Activated naive CD8-positive, alpha-beta T cell treated with anti-CD3 and anti-CD28 coated beads, Interleukin-2, amount 10 ng/mL, durations not matched to agents 7 days and 5 days (primary cell): ENCODE results near the gene CRABP1. TPM values are rescaled to one million over a fixed set of nuclear protein-coding genes. Genes with fewer than 3 reads are reported as not detected.

Experiments
- ATAC-seq: fragments of 150-1000 bp; cut with Tn5 transposase; one replicate; pipeline ENCODE4 v1.10.0; 2021; ENCODE audit warnings: low read depth, moderate library complexity
- POLR2A ChIA-PET: fragments of 350-600 bp; sonication (Branson Sonifier 250); formaldehyde crosslinking; loops from one replicate; lab custom pipeline; 2021; ENCODE audit warnings: antibody characterized with exemption; lab: Charles Lee
- DNase-seq: peaks from one replicate; pipeline ENCODE4 v3.0.0; 2021
- H3K27ac Mint-ChIP-seq: one replicate; pipeline ENCODE4 v1.8.0; 2022; ENCODE audit warnings: mild to moderate bottlenecking, mixed read lengths
- H3K27me3 Mint-ChIP-seq: one replicate; pipeline ENCODE4 v1.8.0; 2022; ENCODE audit warnings: mild to moderate bottlenecking, moderate library complexity, mixed read lengths
- H3K36me3 Mint-ChIP-seq: one replicate; pipeline ENCODE4 v1.8.0; 2021; ENCODE audit warnings: mild to moderate bottlenecking, mixed read lengths
- H3K4me1 Mint-ChIP-seq: one replicate; pipeline ENCODE4 v1.8.0; 2021; ENCODE audit warnings: mixed read lengths
- H3K4me3 Mint-ChIP-seq: one replicate; pipeline ENCODE4 v1.8.0; 2022; ENCODE audit warnings: mild to moderate bottlenecking, moderate library complexity, mixed read lengths
- H3K9me3 Mint-ChIP-seq: one replicate; pipeline ENCODE4 v1.8.0; 2021; ENCODE audit warnings: mixed read lengths
- total RNA-seq, 2 experiments: library from RNA; stranded (reverse); gene quantifications; one replicate each; pipeline ENCODE4 v1.2.3, GENCODE V29; 2021

CRABP1 gene
- total RNA-seq, 2 experiments from 2014 or later = not detected

- ATAC-seq (no peak), DNase-seq (no peak)
- H3K4me1 Mint-ChIP-seq = no peaks in the 10 kb centered on the region
- POLR2A ChIA-PET = no interaction called here
- H3K27ac Mint-ChIP-seq = no peak overlapping the region
- no peaks in the 10 kb centered on the region for H3K9me3 Mint-ChIP-seq
- peaks cover 12% of the 10 kb centered on the region for H3K27me3 Mint-ChIP-seq
- no peak overlapping the region for H3K4me3 Mint-ChIP-seq
- no peaks in the 10 kb centered on the region for H3K36me3 Mint-ChIP-seq
Measured at GRCh38 chr15:78322243-78322642, 17.9 kb upstream of the CRABP1 start.

- Mint-ChIP-seq H3K4me3 (no peak overlapping the region), H3K9me3 (no peaks in the 10 kb centered on the region), H3K36me3 (no peaks in the 10 kb centered on the region), H3K27me3 (peaks cover 12% of the 10 kb centered on the region), H3K4me1 (no peaks in the 10 kb centered on the region), H3K27ac (no peak overlapping the region)
- ATAC-seq = no peak
- POLR2A ChIA-PET = no interaction called here
- no peak for DNase-seq
Measured at GRCh38 chr15:78322724-78323521, 17.2 kb upstream of the CRABP1 start.

- peaks cover 12% of the 10 kb centered on the region for H3K27me3 Mint-ChIP-seq
- no peak overlapping the region for H3K27ac Mint-ChIP-seq
- H3K36me3 Mint-ChIP-seq = no peaks in the 10 kb centered on the region
- POLR2A ChIA-PET = no interaction called here
- no peaks in the 10 kb centered on the region for H3K9me3 Mint-ChIP-seq
- no peak overlapping the region for H3K4me3 Mint-ChIP-seq
- no peak for DNase-seq
- no peaks in the 10 kb centered on the region for H3K4me1 Mint-ChIP-seq
- ATAC-seq = no peak
Measured at GRCh38 chr15:78323693-78324092, 16.5 kb upstream of the CRABP1 start.

- H3K9me3 Mint-ChIP-seq = no peaks in the 10 kb centered on the region
- no peak for DNase-seq
- H3K4me1 Mint-ChIP-seq = no peaks in the 10 kb centered on the region
- H3K36me3 Mint-ChIP-seq = no peaks in the 10 kb centered on the region
- H3K27ac Mint-ChIP-seq = no peak overlapping the region
- ATAC-seq = no peak
- peaks cover 12% of the 10 kb centered on the region for H3K27me3 Mint-ChIP-seq
- POLR2A ChIA-PET = no interaction called here
- no peak overlapping the region for H3K4me3 Mint-ChIP-seq
Measured at GRCh38 chr15:78324144-78324543, 16.0 kb upstream of the CRABP1 start.

GRCh38 chr15:78325092-78325843, 14.9 kb upstream of the CRABP1 start:
- POLR2A ChIA-PET = no interaction called here
- ATAC-seq (no peak), DNase-seq (no peak)
- no peaks in the 10 kb centered on the region for H3K36me3 Mint-ChIP-seq
- H3K27me3 Mint-ChIP-seq = peaks cover 10% of the 10 kb centered on the region
- no peaks in the 10 kb centered on the region for H3K4me1 Mint-ChIP-seq
- H3K9me3 Mint-ChIP-seq = no peaks in the 10 kb centered on the region
- H3K4me3 Mint-ChIP-seq = no peak overlapping the region
- no peak overlapping the region for H3K27ac Mint-ChIP-seq

DNA sequence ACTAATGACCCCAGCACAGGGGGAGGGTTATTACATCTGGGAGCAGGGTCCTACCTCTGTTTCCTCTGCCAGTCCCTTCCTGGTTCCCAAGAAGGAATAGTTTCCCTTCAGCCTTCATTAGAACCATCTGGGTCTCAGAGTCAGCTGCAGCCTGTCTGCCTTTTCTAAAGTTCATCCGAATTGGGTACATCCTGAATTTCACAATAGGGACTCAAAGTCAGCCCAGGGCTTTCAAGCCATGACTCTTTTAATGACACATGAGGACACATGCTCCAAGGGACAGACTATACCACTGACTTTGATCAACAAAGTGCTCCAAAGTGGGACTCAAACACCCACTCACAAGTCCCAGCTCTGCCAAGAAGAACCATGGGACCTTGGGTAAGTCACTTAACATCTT, 12.7 kb upstream of the CRABP1 start:
- POLR2A ChIA-PET = no interaction called here
- Mint-ChIP-seq H3K27ac (no peak overlapping the region), H3K4me1 (no peaks in the 10 kb centered on the region), H3K9me3 (no peaks in the 10 kb centered on the region), H3K27me3 (peaks cover 13% of the 10 kb centered on the region), H3K36me3 (no peaks in the 10 kb centered on the region), H3K4me3 (no peak overlapping the region)
- no peak for ATAC-seq
- no peak for DNase-seq

GRCh38 chr15:78329625-78330024, 10.5 kb upstream of the CRABP1 start:
- Mint-ChIP-seq H3K27me3 (peaks cover 17% of the 10 kb centered on the region), H3K9me3 (no peaks in the 10 kb centered on the region), H3K4me3 (no peak overlapping the region), H3K27ac (no peak overlapping the region), H3K36me3 (no peaks in the 10 kb centered on the region), H3K4me1 (no peaks in the 10 kb centered on the region)
- no peak for ATAC-seq
- POLR2A ChIA-PET = no interaction called here
- DNase-seq = no peak

DNA sequence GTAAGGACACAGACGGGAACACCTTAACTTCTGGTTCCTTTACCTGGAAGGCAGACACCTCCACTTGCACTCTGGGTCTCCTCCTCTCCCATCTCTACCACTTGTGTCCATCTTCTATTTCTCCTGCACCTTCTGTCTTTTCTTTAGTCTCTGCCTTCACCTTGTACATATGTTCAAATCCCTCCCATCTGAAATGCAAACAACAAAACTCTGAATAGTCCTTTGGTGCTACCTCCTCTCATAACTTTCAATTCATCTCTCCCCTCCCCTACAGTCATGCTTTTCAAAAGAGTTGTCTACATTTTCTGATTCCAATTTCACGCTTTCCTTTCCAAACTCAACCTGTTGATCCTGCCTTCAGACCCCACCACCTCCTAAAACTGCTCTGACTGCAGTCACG, 5.3 kb upstream of the CRABP1 start:
- Mint-ChIP-seq H3K27ac (no peak overlapping the region), H3K27me3 (peaks cover 28% of the 10 kb centered on the region), H3K4me3 (no peak overlapping the region), H3K36me3 (no peaks in the 10 kb centered on the region), H3K9me3 (no peaks in the 10 kb centered on the region), H3K4me1 (no peaks in the 10 kb centered on the region)
- ATAC-seq (no peak), DNase-seq (no peak)
- POLR2A ChIA-PET = no interaction called here

DNA sequence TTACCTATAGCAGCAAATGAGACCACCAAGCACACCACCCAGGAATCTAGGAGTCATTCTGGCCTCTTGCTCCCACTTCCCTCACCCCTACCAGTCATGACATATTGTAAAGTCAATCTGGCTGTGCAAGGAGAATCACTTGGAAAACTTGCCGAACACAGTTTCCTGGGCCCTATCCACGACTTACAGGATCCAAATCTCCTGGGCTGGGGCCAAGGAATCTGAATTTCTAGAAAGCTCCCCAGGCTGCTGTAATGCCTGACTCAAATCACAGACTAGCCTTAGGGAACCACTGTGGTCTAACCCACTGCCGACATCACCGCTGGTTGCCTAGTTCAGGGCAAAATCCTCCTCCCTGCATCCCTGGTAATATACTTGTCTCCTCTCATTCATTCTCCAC, 4.2 kb upstream of the CRABP1 start:
- H3K4me3 Mint-ChIP-seq = no peak overlapping the region
- no peak overlapping the region for H3K27ac Mint-ChIP-seq
- POLR2A ChIA-PET = no interaction called here
- no peak for ATAC-seq
- no peaks in the 10 kb centered on the region for H3K4me1 Mint-ChIP-seq
- no peak for DNase-seq
- peaks cover 37% of the 10 kb centered on the region for H3K27me3 Mint-ChIP-seq
- no peaks in the 10 kb centered on the region for H3K9me3 Mint-ChIP-seq
- no peaks in the 10 kb centered on the region for H3K36me3 Mint-ChIP-seq

- peaks cover 55% of the 10 kb centered on the region for H3K27me3 Mint-ChIP-seq
- H3K4me1 Mint-ChIP-seq = no peaks in the 10 kb centered on the region
- H3K27ac Mint-ChIP-seq = no peak overlapping the region
- no peaks in the 10 kb centered on the region for H3K36me3 Mint-ChIP-seq
- ATAC-seq (no peak), DNase-seq (no peak)
- POLR2A ChIA-PET = no interaction called here
- no peaks in the 10 kb centered on the region for H3K9me3 Mint-ChIP-seq
- no peak overlapping the region for H3K4me3 Mint-ChIP-seq
Measured at GRCh38 chr15:78338781-78339180, 1.4 kb upstream of the CRABP1 start.

DNA sequence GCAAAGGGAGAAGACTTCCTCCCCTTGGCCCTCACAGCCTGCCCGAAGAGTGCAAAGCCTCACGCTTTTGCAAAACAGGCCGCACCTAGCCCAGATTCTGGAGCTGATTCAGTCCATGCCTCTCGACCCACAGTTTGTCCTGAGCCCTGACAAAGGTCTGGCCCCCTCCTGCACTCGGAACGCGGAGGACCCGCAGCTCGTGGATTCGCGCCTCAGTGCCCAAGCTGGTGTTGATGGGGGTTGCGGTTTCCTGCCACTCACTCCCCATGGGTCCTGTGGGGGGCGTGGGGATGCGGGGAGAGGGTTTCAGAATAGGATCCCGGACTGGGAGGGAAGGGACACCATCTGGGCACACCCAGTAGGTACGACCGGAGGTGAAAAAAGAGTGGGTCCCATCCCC, 594 bp upstream of the CRABP1 start:
- POLR2A ChIA-PET = no interaction called here
- H3K36me3 Mint-ChIP-seq = no peaks in the 10 kb centered on the region

GRCh38 chr15:78341057-78341987, 1.2 kb downstream of the CRABP1 start:
- H3K4me3 Mint-ChIP-seq = no peak overlapping the region
- H3K9me3 Mint-ChIP-seq = no peaks in the 10 kb centered on the region
- peaks cover 64% of the 10 kb centered on the region for H3K27me3 Mint-ChIP-seq
- H3K27ac Mint-ChIP-seq = no peak overlapping the region
- no peaks in the 10 kb centered on the region for H3K36me3 Mint-ChIP-seq
- H3K4me1 Mint-ChIP-seq = no peaks in the 10 kb centered on the region
- no peak for ATAC-seq
- POLR2A ChIA-PET = no interaction called here
- DNase-seq = no peak

More for the DNA sequence above, 594 bp upstream of the CRABP1 start:
- H3K9me3 Mint-ChIP-seq = no peaks in the 10 kb centered on the region
- H3K4me3 Mint-ChIP-seq = no peak overlapping the region
- H3K4me1 Mint-ChIP-seq = no peaks in the 10 kb centered on the region
- no peak for ATAC-seq
- H3K27me3 Mint-ChIP-seq = peaks cover 59% of the 10 kb centered on the region
- DNase-seq = no peak
- H3K27ac Mint-ChIP-seq = no peak overlapping the region

DNA sequence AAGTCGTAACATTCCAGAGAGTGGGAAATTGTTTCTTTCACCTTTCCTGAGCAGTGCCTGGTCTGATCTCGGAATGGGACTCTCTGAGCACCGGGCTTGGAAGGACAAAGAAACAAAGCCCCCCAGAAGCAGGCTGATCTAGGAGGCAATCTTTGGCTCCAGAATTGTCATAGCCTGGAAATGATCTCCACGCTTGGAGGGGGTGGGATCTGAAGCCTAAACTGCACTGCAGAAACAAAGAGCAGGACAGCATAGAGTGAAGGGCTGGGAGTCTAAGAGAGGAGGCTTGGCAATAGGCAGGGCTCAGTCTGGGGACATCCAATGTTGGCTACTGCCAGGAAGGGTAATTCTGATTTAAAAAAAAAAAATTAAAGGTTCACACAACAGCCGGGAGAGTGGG, 1.9 kb downstream of the CRABP1 start:
- Mint-ChIP-seq H3K4me1 (no peaks in the 10 kb centered on the region), H3K4me3 (no peak overlapping the region), H3K27ac (no peak overlapping the region), H3K27me3 (peaks cover 67% of the 10 kb centered on the region), H3K9me3 (no peaks in the 10 kb centered on the region), H3K36me3 (no peaks in the 10 kb centered on the region)
- DNase-seq (no peak), ATAC-seq (no peak)
- POLR2A ChIA-PET = no interaction called here
